K562 (cell line): Measurements from ENCODE around the gene RABIF. TPM values are rescaled to one million over a fixed set of nuclear protein-coding genes. Genes with fewer than 3 reads are reported as not detected.
A peak's percentile ranks its signal among the peaks of the same experiment; 100 is the strongest.

Experiments
- BCOR ChIP-seq: fragments of 450-650 bp; IDR thresholded peaks from 2 replicates; pipeline ENCODE4 v1.6.1; 2016
- CXXC5 ChIP-seq: fragments of 250-450 bp; sonication (Bioruptor Pico); IDR thresholded peaks from 2 replicates; pipeline ENCODE4 v1.8.0; 2022; ENCODE audit warnings: inconsistent platforms, mild to moderate bottlenecking, moderate library complexity
- EP400 ChIP-seq: fragments of 450-650 bp; IDR thresholded peaks from 2 replicates; pipeline ENCODE4 v1.6.1; 2017; ENCODE audit warnings: antibody characterized with exemption, mild to moderate bottlenecking, moderate library complexity
- FOXM1 ChIP-seq, 2 experiments: fragments of 450-650 bp in 1 of 2; sonication (generic) in 1 of 2; formaldehyde crosslinking in 1 of 2; IDR thresholded peaks; 2 replicates each; pipeline versions ENCODE4 v1.6.1 to v1.9.0; 2017 to 2022; ENCODE audit warnings: low read depth in 2 of 2, mild to moderate bottlenecking in 2 of 2, missing genetic modification reagents in 1 of 2, moderate library complexity in 1 of 2
- JUND ChIP-seq, 2 experiments: IDR thresholded peaks; 2 replicates in 1 of 2; 3 replicates in 1 of 2; pipeline ENCODE4 v1.6.1; 2011; ENCODE audit warnings: borderline replicate concordance in 2 of 2, low read depth in 2 of 2, low read length in 2 of 2, improper control_type of control experiment in 1 of 2, missing biosample characterization in 1 of 2, missing genetic modification characterization in 1 of 2, missing genetic modification reagents in 1 of 2
- KLF1 ChIP-seq: fragments of 450-650 bp; IDR thresholded peaks from 2 replicates; pipeline ENCODE4 v1.6.1; 2016; ENCODE audit warnings: missing genetic modification characterization, missing compliant biosample characterization
- MNT ChIP-seq, 2 experiments: fragments of 450-650 bp; conservative IDR thresholded peaks; 2 replicates each; pipeline ENCODE4 v1.6.1; 2017; ENCODE audit warnings: mild to moderate bottlenecking in 2 of 2, moderate library complexity in 2 of 2
- POLR2H ChIP-seq: IDR thresholded peaks from 2 replicates; pipeline ENCODE4 v1.6.1; 2016; ENCODE audit warnings: missing genetic modification characterization, low read depth, mild to moderate bottlenecking, control low read depth, missing compliant biosample characterization, moderate library complexity
- YBX1 ChIP-seq: fragments of 450-650 bp; IDR thresholded peaks from 2 replicates; pipeline ENCODE4 v1.7.1; 2016; ENCODE audit warnings: mild to moderate bottlenecking
- ZBTB11 ChIP-seq, 3 experiments: fragments of 200-800 bp in 1 of 3; fragments of 250-450 bp in 1 of 3; fragments of 450-650 bp in 1 of 3; sonication (Bioruptor Pico) in 1 of 3; sonication (Bioruptor generic) in 1 of 3; formaldehyde crosslinking in 1 of 3; IDR thresholded peaks; 2 replicates each; pipeline versions ENCODE4 v1.6.1 to v1.8.0; 2016 to 2022; ENCODE audit warnings: mild to moderate bottlenecking in 2 of 3, missing genetic modification characterization in 2 of 3, missing compliant biosample characterization in 1 of 3, moderate library complexity in 1 of 3
- ZNF398 ChIP-seq: fragments of 250-450 bp; sonication (Bioruptor Pico); IDR thresholded peaks from 2 replicates; pipeline ENCODE4 v1.8.0; 2021; ENCODE audit warnings: moderate library complexity, mild to moderate bottlenecking, inconsistent platforms
- ZNF592 ChIP-seq: fragments of 450-650 bp; IDR thresholded peaks from 2 replicates; pipeline ENCODE4 v1.6.1; 2017; ENCODE audit warnings: antibody characterized with exemption, mild to moderate bottlenecking
- ZNF717 ChIP-seq: fragments of 250-450 bp; sonication (Bioruptor Pico); IDR thresholded peaks from 2 replicates; pipeline ENCODE4 v1.5.0; 2021
- polyA plus RNA-seq, 8 experiments: library from polyadenylated mRNA; depleted of rRNA in 4 of 8; stranded (reverse) in 5 of 8; unstranded in 3 of 8; fragments of >200 nt; fragmentation: Nextera tagmentation in 2 of 8; fragmentation: Illumina TruSeq in 1 of 8; extraction: Ambion mirVana in 2 of 8; extraction: Trizol in 1 of 8; gene quantifications; 2 replicates each; pipeline versions ENCODE4 v1.2.1 to v1.2.3, GENCODE V29; 2011 to 2014; ENCODE audit warnings: inconsistent platforms in 1 of 8, missing spikeins in 1 of 8
- total RNA-seq, 7 experiments: library from RNA; depleted of rRNA in 6 of 7; stranded (reverse); fragments of >200 nt in 6 of 7; fragmentation: Illumina TruSeq in 2 of 7; extraction: Trizol in 2 of 7; gene quantifications; 2 replicates each; pipeline versions ENCODE4 v1.2.1 to v1.2.3, GENCODE V29; 2011 to 2021; ENCODE audit warnings: low replicate concordance in 1 of 7

RABIF gene
- total and polyA plus RNA-seq, 9 of the 15 experiments (the other 6 are each of a cell fraction or from before 2014, with no cell fraction given) = 7.4 to 20.1 (median 11.0) TPM

- TF ChIP-seq ZBTB11 (CRISPR knock-in tag; IDR thresholded peaks at IDR 0.05) (peak in 2 of 3 experiments; percentile 16 to 68; a peak in 2 of 6 replicates), FOXM1 (IDR thresholded peaks at IDR 0.05; ENCODE audit: low read depth) (no peak), FOXM1 (CRISPR knock-in tag; IDR thresholded peaks at IDR 0.05; ENCODE audit: low read depth) (peak; percentile 84; the same call in 1 of the 2 replicates), ZNF717 (CRISPR knock-in tag) (no peak), POLR2H (tag) (peak; percentile 75), CXXC5 (peak; percentile 85), EP400 (peak; percentile 83), JUND (IDR thresholded peaks at IDR 0.05; ENCODE audit: borderline replicate concordance, low read depth, low read length) (0 out of 2 replicates have a peak, but pooled peaks have one; percentile 13), JUND (tag; IDR thresholded peaks at IDR 0.05; ENCODE audit: borderline replicate concordance, low read depth, low read length) (peak; percentile 19; the same call in 2 of the 3 replicates), KLF1 (peak; percentile 88), BCOR (0 out of 2 replicates have a peak, but pooled peaks have one; percentile 26), YBX1 (no peak), ZNF592 (peak; percentile 52), ZNF398 (no peak), MNT (conservative IDR thresholded peaks at IDR 0.05) (peak; percentile 75 to 87; a peak in 3 of 4 replicates)
These were observed at the start of gene RABIF (continued) for GRCh38 chr1:202888531-202889360.
